Colonic mucosa (tissue), 4 donors: ENCODE measurements around the gene FAM162B. TPM values are rescaled to one million over a fixed set of nuclear protein-coding genes. Genes with fewer than 3 reads are reported as not detected.

ENCODE experiments used
- DNase-seq: peaks from one replicate; pipeline ENCODE4 v3.0.0-alpha.2; 2020
- H3K27ac ChIP-seq: fragments of 200-600 bp; one replicate; pipeline ENCODE4 v1.8.0; 2021
- H3K27me3 ChIP-seq: fragments of 200-600 bp; one replicate; pipeline ENCODE4 v1.8.0; 2021
- H3K36me3 ChIP-seq: fragments of 200-600 bp; one replicate; pipeline ENCODE4 v1.8.0; 2021
- H3K4me1 ChIP-seq: fragments of 200-600 bp; one replicate; pipeline ENCODE4 v1.8.0; 2021; ENCODE audit warnings: mild to moderate bottlenecking
- H3K4me3 ChIP-seq: fragments of 200-600 bp; one replicate; pipeline ENCODE4 v1.8.0; 2021
- H3K9ac ChIP-seq, 2 donors: one replicate each; pipeline ENCODE4 v1.7.0; 2013; ENCODE audit warnings: control low read depth in 2 of 2, low read depth in 2 of 2, low read length in 2 of 2
- H3K9me3 ChIP-seq: fragments of 200-600 bp; one replicate; pipeline ENCODE4 v1.8.0; 2021
- CTCF ChIP-seq: fragments of 200-600 bp; IDR thresholded peaks from one replicate; pipeline ENCODE4 v1.8.0; 2022; ENCODE audit warnings: antibody characterized with exemption, mild to moderate bottlenecking
- intact Hi-C: fragments of 100-400 bp; cut with DNase I; formaldehyde crosslinking; loops from one replicate; pipeline ENCODE4 v1.14.1; 2022
- total RNA-seq, 2 donors: library from RNA; stranded (reverse); fragmentation: NEBNext Ultra II Directional in 1 of 2; extraction: Animal tissue kit (Norgen Biotek cat#: 25700) in 1 of 2; gene quantifications; one replicate each; pipeline ENCODE4 v1.2.1, GENCODE V29; 2021
- donor health status: healthy.
- donor health status: DM: no; HTN: no; CAD: no.
- donor health status: DM: no; HTN: no; CAD: no.

FAM162B gene
- total RNA-seq, 2 donors from 2014 or later: 0.57 to 0.64 TPM

- DNase-seq: no peak
- Histone ChIP-seq H3K4me1 (no peaks in the 10 kb centered on the region), H3K36me3 (no peaks in the 10 kb centered on the region), H3K27ac (no peak overlapping the region), H3K9ac (no peak overlapping the region), H3K9me3 (no peaks in the 10 kb centered on the region), H3K4me3 (no peak overlapping the region), H3K27me3 (peaks cover 32% of the 10 kb centered on the region)
- no peak for TF ChIP-seq CTCF
- intact Hi-C loops: no loop called here
Measured at GRCh38 chr6:116767715-116768114, 2.2 kb upstream of the FAM162B start.

DNA sequence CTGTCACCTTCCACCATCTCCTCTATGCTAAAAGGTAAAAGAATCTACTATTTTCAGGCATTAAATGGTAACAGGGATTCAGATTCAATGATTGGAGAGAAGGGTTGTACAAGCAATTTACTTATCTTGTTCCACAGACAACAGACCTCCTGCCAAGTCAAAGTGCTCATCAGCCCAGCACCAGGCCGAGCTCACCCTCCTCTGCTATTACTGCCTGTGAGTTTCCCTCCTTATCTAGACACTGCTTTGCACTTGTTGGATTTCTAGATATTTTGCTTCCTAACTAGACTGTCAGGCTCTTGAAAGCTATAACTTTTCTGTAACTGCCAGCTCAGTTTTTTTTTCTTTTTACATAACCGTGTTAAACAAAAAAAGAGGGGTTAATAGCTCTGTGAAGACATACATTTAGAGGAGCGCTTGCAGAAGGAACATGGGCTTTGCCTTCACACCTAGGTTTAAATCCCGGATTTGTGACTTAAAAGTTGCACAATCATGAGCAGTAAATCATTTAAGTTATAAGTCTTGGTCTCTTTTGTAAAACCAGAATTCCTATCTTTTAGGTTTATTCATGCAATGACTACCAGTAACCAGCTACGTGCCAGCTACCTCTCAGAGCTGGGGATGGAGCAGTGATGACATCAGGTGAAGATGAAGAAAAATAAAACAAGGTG is 1.1 kb upstream of the FAM162B start:
- Histone ChIP-seq H3K36me3 (no peaks in the 10 kb centered on the region), H3K27me3 (peaks cover 32% of the 10 kb centered on the region), H3K27ac (no peak overlapping the region), H3K4me1 (no peaks in the 10 kb centered on the region), H3K9ac (no peak overlapping the region), H3K4me3 (no peak overlapping the region), H3K9me3 (no peaks in the 10 kb centered on the region)
- TF ChIP-seq CTCF: no peak
- no peak for DNase-seq
- intact Hi-C loops: no loop called here

DNA sequence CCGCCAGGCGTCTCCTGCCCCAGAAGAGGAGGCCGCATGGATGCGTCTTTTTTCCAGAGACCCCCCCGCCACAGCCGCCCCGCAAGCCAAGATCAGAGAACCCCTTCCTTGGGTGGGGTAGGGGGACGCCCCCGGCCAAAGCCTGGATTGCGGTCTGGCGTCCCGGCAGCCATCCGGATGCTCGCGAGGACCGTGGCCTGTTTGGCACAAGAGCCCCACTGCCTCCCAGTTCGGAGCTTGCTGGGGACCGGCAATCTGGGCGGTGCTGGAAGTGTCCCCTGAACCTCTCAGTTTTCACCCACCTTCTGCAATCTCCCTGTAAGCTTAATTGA is 924 bp downstream of the FAM162B start:
- H3K27ac ChIP-seq: no peak overlapping the region
- no peak overlapping the region for H3K9ac ChIP-seq

DNA sequence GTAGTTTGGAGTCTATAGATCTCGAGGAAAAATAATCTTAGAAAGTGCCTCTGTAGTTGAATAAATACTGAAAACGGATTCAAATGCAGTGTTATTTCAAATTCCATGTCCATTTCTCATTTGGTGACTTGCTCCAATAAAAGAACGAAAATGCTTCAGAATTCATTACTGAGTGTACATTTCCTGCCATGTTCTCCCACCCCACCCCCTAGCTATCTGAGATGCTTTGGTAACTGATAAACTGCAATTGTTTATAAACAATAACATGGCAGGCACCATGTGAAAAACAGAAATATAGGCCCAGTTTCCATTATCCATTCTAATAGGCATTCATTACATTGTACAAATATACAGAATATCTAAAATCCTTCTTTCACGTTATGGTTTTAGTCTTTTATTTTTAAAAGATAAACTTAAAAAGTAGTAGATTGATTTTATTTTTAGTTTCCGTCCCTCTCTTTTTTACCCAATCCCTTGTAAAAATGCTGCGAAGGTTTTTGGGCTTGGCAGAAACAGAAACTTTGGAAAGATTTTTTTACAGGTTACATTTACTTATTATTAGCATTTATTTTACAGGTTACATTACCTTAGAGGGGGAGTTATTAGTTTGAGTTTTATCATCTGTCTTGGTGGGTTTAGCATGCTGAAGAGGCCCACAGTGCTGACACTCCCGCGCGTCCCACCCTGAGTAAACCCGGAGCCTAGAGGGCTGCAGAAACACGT is 1.5 kb downstream of the FAM162B start:
- Histone ChIP-seq H3K4me3 (peak overlapping the region; percentile 40), H3K9me3 (no peaks in the 10 kb centered on the region), H3K36me3 (no peaks in the 10 kb centered on the region), H3K9ac (no peak overlapping the region), H3K4me1 (no peaks in the 10 kb centered on the region), H3K27me3 (peaks cover 32% of the 10 kb centered on the region), H3K27ac (no peak overlapping the region)
- DNase-seq: no peak
- TF ChIP-seq CTCF: no peak
- intact Hi-C loops: no loop called here

More for the DNA sequence above, 924 bp downstream of the FAM162B start:
- Histone ChIP-seq H3K36me3 (no peaks in the 10 kb centered on the region), H3K9me3 (no peaks in the 10 kb centered on the region), H3K4me3 (peak overlapping the region; percentile 40), H3K4me1 (no peaks in the 10 kb centered on the region), H3K27me3 (peaks cover 32% of the 10 kb centered on the region)
- intact Hi-C loops: no loop called here
- DNase-seq: no peak
- no peak for TF ChIP-seq CTCF

DNA sequence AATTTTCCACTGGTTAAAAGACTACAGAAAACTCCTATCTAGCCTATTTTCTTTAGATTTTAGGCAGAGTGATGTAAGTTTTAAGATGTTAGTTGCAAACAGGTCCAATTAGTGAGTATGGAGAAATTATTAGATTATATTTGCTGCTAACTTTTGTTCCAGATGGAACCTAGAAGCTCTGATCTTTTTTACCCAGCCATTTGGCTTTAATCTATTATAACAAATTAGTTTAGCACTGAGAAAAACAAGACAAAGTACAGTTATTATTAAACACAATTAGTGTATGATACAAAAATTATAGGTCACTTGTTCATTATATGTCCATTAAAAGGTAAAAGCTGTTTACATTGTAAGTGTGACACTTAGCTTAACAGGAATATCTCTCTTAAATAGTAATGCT is 2.5 kb downstream of the FAM162B start:
- H3K27ac ChIP-seq: no peak overlapping the region
- no peak for TF ChIP-seq CTCF
- no peak for DNase-seq
- no peak overlapping the region for H3K9ac ChIP-seq
- no peaks in the 10 kb centered on the region for H3K9me3 ChIP-seq
- H3K4me1 ChIP-seq: no peaks in the 10 kb centered on the region
- H3K27me3 ChIP-seq: peaks cover 32% of the 10 kb centered on the region
- no peak overlapping the region for H3K4me3 ChIP-seq
- no peaks in the 10 kb centered on the region for H3K36me3 ChIP-seq
- intact Hi-C loops: no loop called here
